Breast epithelium (tissue), 3 donors: Measurements from ENCODE around the gene VPS41.

Source experiments
- CTCF ChIP-seq, 3 donors: fragments of 450-650 bp; IDR thresholded peaks; one replicate each; pipeline ENCODE4 v1.5.1; 2016 to 2017; ENCODE audit warnings: antibody characterized with exemption in 3 of 3, mild to moderate bottlenecking in 3 of 3, moderate library complexity in 3 of 3
- POLR2A ChIP-seq: fragments of 450-650 bp; IDR thresholded peaks from one replicate; pipeline ENCODE4 v1.6.1; 2016; ENCODE audit warnings: antibody characterized with exemption, mild to moderate bottlenecking, moderate library complexity

- TF ChIP-seq CTCF (IDR thresholded peaks at IDR 0.05) (no peak), POLR2A (no peak)
Measured at GRCh38 chr7:38878694-38879457, 30.1 kb downstream of the VPS41 start.
